ENCODE data around the gene PRKAG2.

DNA sequence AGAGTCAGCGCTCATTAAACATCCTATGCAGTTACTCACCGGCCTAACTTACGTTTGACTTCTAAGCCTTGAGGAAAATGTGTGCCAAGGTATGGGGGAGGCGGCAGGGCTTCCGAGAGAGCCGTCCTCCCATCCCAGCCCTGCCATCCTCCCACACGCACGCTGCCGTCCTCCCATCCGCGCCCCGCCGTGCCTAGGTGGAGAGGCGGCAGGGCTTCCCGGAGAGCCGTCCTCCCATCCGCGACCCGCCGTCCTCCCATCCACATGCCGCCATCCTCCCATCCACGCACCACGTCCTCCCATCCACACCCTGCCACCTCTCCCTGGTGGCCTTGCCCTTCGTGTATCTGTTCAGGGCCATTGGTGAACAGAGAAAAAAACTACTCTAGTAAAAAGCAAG lies 162.7 kb downstream of the PRKAG2 start:
- TF ChIP-seq, protein P1, sequence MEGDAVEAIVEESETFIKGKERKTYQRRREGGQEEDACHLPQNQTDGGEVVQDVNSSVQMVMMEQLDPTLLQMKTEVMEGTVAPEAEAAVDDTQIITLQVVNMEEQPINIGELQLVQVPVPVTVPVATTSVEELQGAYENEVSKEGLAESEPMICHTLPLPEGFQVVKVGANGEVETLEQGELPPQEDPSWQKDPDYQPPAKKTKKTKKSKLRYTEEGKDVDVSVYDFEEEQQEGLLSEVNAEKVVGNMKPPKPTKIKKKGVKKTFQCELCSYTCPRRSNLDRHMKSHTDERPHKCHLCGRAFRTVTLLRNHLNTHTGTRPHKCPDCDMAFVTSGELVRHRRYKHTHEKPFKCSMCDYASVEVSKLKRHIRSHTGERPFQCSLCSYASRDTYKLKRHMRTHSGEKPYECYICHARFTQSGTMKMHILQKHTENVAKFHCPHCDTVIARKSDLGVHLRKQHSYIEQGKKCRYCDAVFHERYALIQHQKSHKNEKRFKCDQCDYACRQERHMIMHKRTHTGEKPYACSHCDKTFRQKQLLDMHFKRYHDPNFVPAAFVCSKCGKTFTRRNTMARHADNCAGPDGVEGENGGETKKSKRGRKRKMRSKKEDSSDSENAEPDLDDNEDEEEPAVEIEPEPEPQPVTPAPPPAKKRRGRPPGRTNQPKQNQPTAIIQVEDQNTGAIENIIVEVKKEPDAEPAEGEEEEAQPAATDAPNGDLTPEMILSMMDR (IDR thresholded peaks at IDR 0.05) = no peak
- no peak for TF ChIP-seq POLR2A (IDR thresholded peaks at IDR 0.05)

All from lower leg skin (tissue), 3 donors.